SK-N-SH (cell line): ENCODE results near the gene PAQR5. TPM values are rescaled to one million over a fixed set of nuclear protein-coding genes. Genes with fewer than 3 reads are reported as not detected.

ENCODE experiments used
- CTCF ChIA-PET: fragments of 300-600, 350-600 bp; formaldehyde crosslinking; extraction: SDS; loops from one replicate; lab custom pipeline; 2021; lab: Yijun Ruan, JAX
- POLR2A ChIA-PET: fragments of 350-600 bp; sonication (Branson Sonifier 250); formaldehyde crosslinking; extraction: SDS; loops from one replicate; lab custom pipeline; 2020; ENCODE audit warnings: antibody characterized with exemption, inconsistent platforms; lab: Yijun Ruan, JAX
- DNase-seq: peaks from one replicate; pipeline ENCODE4 v3.0.0; 2012
- H2AFZ ChIP-seq: fragments of 200-600 bp; sonication (generic); 2 replicates; pipeline ENCODE4 v1.8.1; 2016; ENCODE audit warnings: antibody characterized with exemption, mild to moderate bottlenecking, low read depth
- H3F3A ChIP-seq: fragments of 200-600 bp; sonication (generic); replicated peaks from 2 replicates; pipeline ENCODE3; 2016; ENCODE audit warnings: antibody characterized with exemption, mild to moderate bottlenecking; ENCODE audit not compliant: insufficient read depth
- H3K27ac ChIP-seq, 2 experiments: fragments of 200-500 bp in 1 of 2; fragments of 200-600 bp in 1 of 2; sonication (Bioruptor generic) in 1 of 2; sonication (generic), shearing (Covaris generic) in 1 of 2; 2 replicates each; pipeline versions ENCODE4 v1.5.1 to v1.6.1; 2014 to 2016; ENCODE audit warnings: low read depth in 2 of 2, inconsistent platforms in 1 of 2, low read length in 1 of 2, mild to moderate bottlenecking in 1 of 2, mixed read lengths in 1 of 2
- H3K27me3 ChIP-seq: fragments of 200-600 bp; sonication (generic), shearing (Covaris generic); 2 replicates; pipeline ENCODE4 v1.6.1; 2016; ENCODE audit warnings: mixed run types; ENCODE audit not compliant: insufficient read depth
- H3K36me3 ChIP-seq, 2 experiments: fragments of 200-500 bp in 1 of 2; fragments of 200-600 bp in 1 of 2; sonication (Bioruptor generic) in 1 of 2; sonication (generic) in 1 of 2; replicated peaks in 1 of 2; 2 replicates each; pipeline versions ENCODE3 to v1.5.1; 2014 to 2016; ENCODE audit warnings: low read length in 1 of 2, mild to moderate bottlenecking in 1 of 2; ENCODE audit not compliant: insufficient read depth in 2 of 2, control insufficient read depth in 1 of 2
- H3K4me1 ChIP-seq, 2 experiments: fragments of 200-500 bp in 1 of 2; fragments of 200-600 bp in 1 of 2; sonication (Bioruptor generic) in 1 of 2; sonication (generic), shearing (Covaris generic) in 1 of 2; 2 replicates each; pipeline versions ENCODE4 v1.5.1 to v1.6.1; 2014 to 2016; ENCODE audit warnings: low read depth in 1 of 2, low read length in 1 of 2, mixed run types in 1 of 2; ENCODE audit not compliant: insufficient read depth in 2 of 2, control insufficient read depth in 1 of 2
- H3K4me2 ChIP-seq: fragments of 200-600 bp; sonication (generic), shearing (Covaris generic); 2 replicates; pipeline ENCODE4 v1.6.1; 2017; ENCODE audit warnings: mixed run types
- H3K4me3 ChIP-seq, 2 experiments: fragments of 200-500 bp in 1 of 2; fragments of 200-600 bp in 1 of 2; sonication (Bioruptor generic) in 1 of 2; sonication (generic), shearing (Covaris generic) in 1 of 2; 2 replicates each; pipeline versions ENCODE4 v1.5.1 to v1.8.1; 2014 to 2016; ENCODE audit warnings: low read depth in 2 of 2, inconsistent platforms in 1 of 2, low read length in 1 of 2, mild to moderate bottlenecking in 1 of 2, mixed read lengths in 1 of 2, moderate library complexity in 1 of 2
- H3K79me2 ChIP-seq: fragments of 200-600 bp; sonication (generic); 2 replicates; pipeline ENCODE4 v1.8.1; 2017; ENCODE audit warnings: mild to moderate bottlenecking; ENCODE audit not compliant: insufficient read depth
- H3K9ac ChIP-seq: fragments of 200-600 bp; sonication (generic); 2 replicates; pipeline ENCODE4 v1.6.1; 2017; ENCODE audit warnings: mixed run types
- H3K9me2 ChIP-seq: fragments of 200-600 bp; sonication (generic); 2 replicates; pipeline ENCODE4 v1.6.1; 2017; ENCODE audit warnings: mixed run types
- H3K9me3 ChIP-seq: fragments of 200-600 bp; sonication (generic); 2 replicates; pipeline ENCODE4 v1.6.1; 2017; ENCODE audit warnings: mixed run types, mild to moderate bottlenecking, moderate library complexity
- H4K20me1 ChIP-seq: fragments of 200-600 bp; sonication (generic); 2 replicates; pipeline ENCODE4 v1.6.1; 2017; ENCODE audit warnings: mild to moderate bottlenecking, mixed run types; ENCODE audit not compliant: insufficient read depth
- FOXJ3 ChIP-seq: sonication (generic); formaldehyde crosslinking; IDR thresholded peaks from 2 replicates; pipeline ENCODE4 v1.5.1; 2020; ENCODE audit warnings: mild to moderate bottlenecking, missing genetic modification reagents
- NRF1 ChIP-seq: IDR thresholded peaks from 2 replicates; pipeline ENCODE4 v1.6.1; 2012; ENCODE audit warnings: low read depth, mild to moderate bottlenecking, low read length
- TCF12 ChIP-seq: IDR thresholded peaks from 2 replicates; pipeline ENCODE4 v1.4.0; 2012
- WGBS: methylation state at CpG from one replicate; pipeline ENCODE4 v1.1.6; 2017; ENCODE audit warnings: low lambda C conversion rate; 5-methylcytosine and 5-hydroxymethylcytosine counted together
- polyA plus RNA-seq, 3 experiments: library from polyadenylated mRNA; depleted of rRNA; stranded (reverse); fragments of >200 nt; gene quantifications; 2 replicates each; pipeline ENCODE4 v1.2.3, GENCODE V29; 2012
- TF ChIP-seq, protein P1 (sequence below): IDR thresholded peaks from 2 replicates; pipeline ENCODE4 v1.4.0; 2012; ENCODE audit warnings: low read depth, borderline replicate concordance
- TF ChIP-seq, protein P2 (sequence below): IDR thresholded peaks from 2 replicates; pipeline ENCODE4 v1.6.1; 2012; ENCODE audit warnings: mild to moderate bottlenecking, low read depth, low read length, moderate library complexity
- TF ChIP-seq, protein P3 (sequence below): IDR thresholded peaks from 2 replicates; pipeline ENCODE4 v1.4.0; 2012; ENCODE audit warnings: low read depth, borderline replicate concordance
- TF ChIP-seq, protein P4 (sequence below): IDR thresholded peaks from 2 replicates; pipeline ENCODE4; 2012

PAQR5 gene
- polyA plus RNA-seq, 1 of the 3 experiments (the other 2 are of a cell fraction) = 3.9 TPM

DNA sequence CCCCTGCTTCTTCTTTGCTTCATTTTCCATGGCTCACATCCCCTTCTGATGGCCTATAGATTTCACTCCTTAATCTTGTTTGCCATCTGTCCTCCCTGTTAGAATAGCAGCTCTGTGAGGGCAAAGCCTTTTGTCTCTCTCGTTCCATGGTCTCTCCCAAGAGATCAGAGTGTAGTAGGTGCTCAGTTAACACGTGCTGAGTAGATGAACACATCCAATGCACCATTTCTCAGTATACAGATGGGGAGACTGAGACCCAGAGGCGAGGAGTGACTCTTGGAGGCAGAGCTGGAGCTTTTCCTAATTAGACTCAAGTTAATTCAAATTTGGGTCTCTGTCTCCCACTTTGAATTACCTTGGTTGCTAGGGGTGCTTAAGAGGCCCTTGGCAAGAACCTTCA, 4.2 kb downstream of the PAQR5 start:
- H4K20me1 ChIP-seq = no peaks in the 10 kb centered on the region
- no peaks in the 10 kb centered on the region; the same call in 1 of the 2 replicates for H3K79me2 ChIP-seq
- H3K27me3 ChIP-seq = no peaks in the 10 kb centered on the region
- H3K9ac ChIP-seq = no peak overlapping the region
- no peak overlapping the region for H2AFZ ChIP-seq
- no peak overlapping the region for H3K4me3 ChIP-seq
- 68% methylated on average over 3 of the region's 3 CpGs for WGBS
- ChIA-PET CTCF (interaction anchor here (1.6 to 2.7 kb wide), 2 partner anchors 11 to 13 kb away, joined by 3 to 9 read pairs; no protein-coding TSS in a partner anchor), POLR2A (no interaction called here)
- no peak overlapping the region for H3K27ac ChIP-seq
- peaks cover 4% of the 10 kb centered on the region for H3F3A ChIP-seq
- DNase-seq = no peak
- H3K4me1 ChIP-seq = peaks cover 6 to 19% of the 10 kb centered on the region in 2 experiments; a peak in 3 of 4 replicates
- TF ChIP-seq TCF12 = no peak
- TF ChIP-seq, protein P1, sequence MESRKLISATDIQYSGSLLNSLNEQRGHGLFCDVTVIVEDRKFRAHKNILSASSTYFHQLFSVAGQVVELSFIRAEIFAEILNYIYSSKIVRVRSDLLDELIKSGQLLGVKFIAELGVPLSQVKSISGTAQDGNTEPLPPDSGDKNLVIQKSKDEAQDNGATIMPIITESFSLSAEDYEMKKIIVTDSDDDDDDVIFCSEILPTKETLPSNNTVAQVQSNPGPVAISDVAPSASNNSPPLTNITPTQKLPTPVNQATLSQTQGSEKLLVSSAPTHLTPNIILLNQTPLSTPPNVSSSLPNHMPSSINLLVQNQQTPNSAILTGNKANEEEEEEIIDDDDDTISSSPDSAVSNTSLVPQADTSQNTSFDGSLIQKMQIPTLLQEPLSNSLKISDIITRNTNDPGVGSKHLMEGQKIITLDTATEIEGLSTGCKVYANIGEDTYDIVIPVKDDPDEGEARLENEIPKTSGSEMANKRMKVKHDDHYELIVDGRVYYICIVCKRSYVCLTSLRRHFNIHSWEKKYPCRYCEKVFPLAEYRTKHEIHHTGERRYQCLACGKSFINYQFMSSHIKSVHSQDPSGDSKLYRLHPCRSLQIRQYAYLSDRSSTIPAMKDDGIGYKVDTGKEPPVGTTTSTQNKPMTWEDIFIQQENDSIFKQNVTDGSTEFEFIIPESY = no peak
- TF ChIP-seq, protein P2, sequence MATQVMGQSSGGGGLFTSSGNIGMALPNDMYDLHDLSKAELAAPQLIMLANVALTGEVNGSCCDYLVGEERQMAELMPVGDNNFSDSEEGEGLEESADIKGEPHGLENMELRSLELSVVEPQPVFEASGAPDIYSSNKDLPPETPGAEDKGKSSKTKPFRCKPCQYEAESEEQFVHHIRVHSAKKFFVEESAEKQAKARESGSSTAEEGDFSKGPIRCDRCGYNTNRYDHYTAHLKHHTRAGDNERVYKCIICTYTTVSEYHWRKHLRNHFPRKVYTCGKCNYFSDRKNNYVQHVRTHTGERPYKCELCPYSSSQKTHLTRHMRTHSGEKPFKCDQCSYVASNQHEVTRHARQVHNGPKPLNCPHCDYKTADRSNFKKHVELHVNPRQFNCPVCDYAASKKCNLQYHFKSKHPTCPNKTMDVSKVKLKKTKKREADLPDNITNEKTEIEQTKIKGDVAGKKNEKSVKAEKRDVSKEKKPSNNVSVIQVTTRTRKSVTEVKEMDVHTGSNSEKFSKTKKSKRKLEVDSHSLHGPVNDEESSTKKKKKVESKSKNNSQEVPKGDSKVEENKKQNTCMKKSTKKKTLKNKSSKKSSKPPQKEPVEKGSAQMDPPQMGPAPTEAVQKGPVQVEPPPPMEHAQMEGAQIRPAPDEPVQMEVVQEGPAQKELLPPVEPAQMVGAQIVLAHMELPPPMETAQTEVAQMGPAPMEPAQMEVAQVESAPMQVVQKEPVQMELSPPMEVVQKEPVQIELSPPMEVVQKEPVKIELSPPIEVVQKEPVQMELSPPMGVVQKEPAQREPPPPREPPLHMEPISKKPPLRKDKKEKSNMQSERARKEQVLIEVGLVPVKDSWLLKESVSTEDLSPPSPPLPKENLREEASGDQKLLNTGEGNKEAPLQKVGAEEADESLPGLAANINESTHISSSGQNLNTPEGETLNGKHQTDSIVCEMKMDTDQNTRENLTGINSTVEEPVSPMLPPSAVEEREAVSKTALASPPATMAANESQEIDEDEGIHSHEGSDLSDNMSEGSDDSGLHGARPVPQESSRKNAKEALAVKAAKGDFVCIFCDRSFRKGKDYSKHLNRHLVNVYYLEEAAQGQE = no peak
- no peak for TF ChIP-seq FOXJ3
- TF ChIP-seq, protein P3, sequence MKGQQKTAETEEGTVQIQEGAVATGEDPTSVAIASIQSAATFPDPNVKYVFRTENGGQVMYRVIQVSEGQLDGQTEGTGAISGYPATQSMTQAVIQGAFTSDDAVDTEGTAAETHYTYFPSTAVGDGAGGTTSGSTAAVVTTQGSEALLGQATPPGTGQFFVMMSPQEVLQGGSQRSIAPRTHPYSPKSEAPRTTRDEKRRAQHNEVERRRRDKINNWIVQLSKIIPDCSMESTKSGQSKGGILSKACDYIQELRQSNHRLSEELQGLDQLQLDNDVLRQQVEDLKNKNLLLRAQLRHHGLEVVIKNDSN = no peak
- TF ChIP-seq, protein P4, sequence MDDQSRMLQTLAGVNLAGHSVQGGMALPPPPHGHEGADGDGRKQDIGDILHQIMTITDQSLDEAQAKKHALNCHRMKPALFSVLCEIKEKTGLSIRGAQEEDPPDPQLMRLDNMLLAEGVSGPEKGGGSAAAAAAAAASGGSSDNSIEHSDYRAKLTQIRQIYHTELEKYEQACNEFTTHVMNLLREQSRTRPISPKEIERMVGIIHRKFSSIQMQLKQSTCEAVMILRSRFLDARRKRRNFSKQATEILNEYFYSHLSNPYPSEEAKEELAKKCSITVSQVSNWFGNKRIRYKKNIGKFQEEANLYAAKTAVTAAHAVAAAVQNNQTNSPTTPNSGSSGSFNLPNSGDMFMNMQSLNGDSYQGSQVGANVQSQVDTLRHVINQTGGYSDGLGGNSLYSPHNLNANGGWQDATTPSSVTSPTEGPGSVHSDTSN = no peak
- no peak for TF ChIP-seq NRF1
- peaks cover 0 to 4% of the 10 kb centered on the region in 2 experiments for H3K36me3 ChIP-seq
- no peaks in the 10 kb centered on the region for H3K9me2 ChIP-seq
- no peak overlapping the region for H3K4me2 ChIP-seq
- H3K9me3 ChIP-seq = no peaks in the 10 kb centered on the region
